Neural cell (in vitro differentiated cells): Measurements from ENCODE around the gene CDK3. TPM values are rescaled to one million over a fixed set of nuclear protein-coding genes. Genes with fewer than 3 reads are reported as not detected.

Experiments used
- H2AFZ ChIP-seq: fragments of 200-600, 300-800 bp; sonication (generic), shearing (Covaris generic); 2 replicates; pipeline ENCODE4 v1.6.0; 2014; ENCODE audit warnings: low read depth, mild to moderate bottlenecking, antibody characterized with exemption, low read length, moderate library complexity
- H3F3A ChIP-seq: fragments of 200-600 bp; shearing (Covaris generic); 2 replicates; pipeline ENCODE4 v1.6.1; 2016; ENCODE audit warnings: mild to moderate bottlenecking, moderate library complexity, mixed read lengths, antibody characterized with exemption, low read length; ENCODE audit not compliant: insufficient read depth, poor library complexity, severe bottlenecking
- H3K27ac ChIP-seq: fragments of 200-600, 300-800 bp; sonication (generic), shearing (Covaris generic); 2 replicates; pipeline ENCODE4 v1.5.1; 2014; ENCODE audit warnings: mild to moderate bottlenecking, low read length, moderate library complexity
- H3K27me3 ChIP-seq: fragments of 300-800, 200-600 bp; sonication (generic), shearing (Covaris generic); 2 replicates; pipeline ENCODE4 v1.6.0; 2014; ENCODE audit warnings: mild to moderate bottlenecking, low read depth, low read length, moderate library complexity; ENCODE audit not compliant: insufficient read depth
- H3K36me3 ChIP-seq: fragments of 300-800, 200-600 bp; sonication (generic), shearing (Covaris generic); 2 replicates; pipeline ENCODE4 v1.5.1; 2014; ENCODE audit warnings: mild to moderate bottlenecking, antibody characterized with exemption, low read length, moderate library complexity; ENCODE audit not compliant: insufficient read depth
- H3K4me2 ChIP-seq: fragments of 300-800, 200-600 bp; sonication (generic), shearing (Covaris generic); 2 replicates; pipeline ENCODE4 v1.6.0; 2014; ENCODE audit warnings: mild to moderate bottlenecking, low read length
- H3K4me3 ChIP-seq: fragments of 300-800, 200-600 bp; sonication (generic), shearing (Covaris generic); 2 replicates; pipeline ENCODE4 v1.5.1; 2014; ENCODE audit warnings: mild to moderate bottlenecking, low read length, moderate library complexity
- H3K79me2 ChIP-seq: fragments of 200-600 bp; shearing (Covaris generic); replicated peaks from 2 replicates; pipeline ENCODE4 v1.6.0; 2014; ENCODE audit warnings: mild to moderate bottlenecking, low read length, moderate library complexity; ENCODE audit not compliant: insufficient read depth
- H3K9ac ChIP-seq: fragments of 300-800, 200-600 bp; sonication (generic), shearing (Covaris generic); 2 replicates; pipeline ENCODE4 v1.6.1; 2016; ENCODE audit warnings: mild to moderate bottlenecking, low read length, mixed read lengths
- H3K9me2 ChIP-seq: fragments of 200-600 bp; shearing (Covaris generic); 2 replicates; pipeline ENCODE4 v1.6.1; 2016; ENCODE audit warnings: mild to moderate bottlenecking, low read length, mixed read lengths; ENCODE audit not compliant: insufficient read depth
- H3K9me3 ChIP-seq: fragments of 200-600, 300-800 bp; sonication (generic), shearing (Covaris generic); 2 replicates; pipeline ENCODE4 v1.6.1; 2016; ENCODE audit warnings: mild to moderate bottlenecking, mixed run types, low read length, moderate library complexity, mixed read lengths
- H4K20me1 ChIP-seq: fragments of 200-600 bp; shearing (Covaris generic); 2 replicates; pipeline ENCODE4 v1.6.1; 2016; ENCODE audit warnings: mild to moderate bottlenecking, mixed run types; ENCODE audit not compliant: insufficient read depth
- CTCF ChIP-seq: fragments of 450-650 bp; IDR thresholded peaks from 2 replicates; pipeline ENCODE4 v1.5.1; 2014; ENCODE audit warnings: antibody characterized with exemption, mild to moderate bottlenecking, moderate library complexity; ENCODE audit not compliant: poor library complexity, severe bottlenecking
- EP300 ChIP-seq: fragments of 450-650 bp; conservative IDR thresholded peaks from 2 replicates; pipeline ENCODE4 v1.6.1; 2014; ENCODE audit warnings: antibody characterized with exemption, mild to moderate bottlenecking, moderate library complexity; ENCODE audit not compliant: poor library complexity, severe bottlenecking
- EZH2 ChIP-seq: fragments of 200-600, 300-800 bp; shearing (Covaris generic), sonication (generic); IDR thresholded peaks from 2 replicates; pipeline ENCODE4 v1.6.1; 2014; ENCODE audit warnings: antibody characterized with exemption, low read length, borderline replicate concordance, mild to moderate bottlenecking; ENCODE audit not compliant: insufficient read depth, poor library complexity, severe bottlenecking
- MXI1 ChIP-seq: fragments of 450-650 bp; conservative IDR thresholded peaks from 2 replicates; pipeline ENCODE4 v1.6.1; 2014; ENCODE audit warnings: antibody characterized with exemption, mild to moderate bottlenecking; ENCODE audit not compliant: poor library complexity, severe bottlenecking
- POLR2AphosphoS5 ChIP-seq: IDR thresholded peaks from 2 replicates; pipeline ENCODE4 v1.6.1; 2012
- RAD21 ChIP-seq: fragments of 450-650 bp; conservative IDR thresholded peaks from 2 replicates; pipeline ENCODE4 v1.6.1; 2014; ENCODE audit warnings: antibody characterized with exemption, mild to moderate bottlenecking, moderate library complexity
- SMC3 ChIP-seq: fragments of 450-650 bp; conservative IDR thresholded peaks from 2 replicates; pipeline ENCODE4 v1.6.1; 2014; ENCODE audit warnings: antibody characterized with exemption, mild to moderate bottlenecking, moderate library complexity; ENCODE audit not compliant: poor library complexity
- TAF1 ChIP-seq: IDR thresholded peaks from 2 replicates; pipeline ENCODE4 v1.6.1; 2012; ENCODE audit warnings: low read depth
- polyA plus RNA-seq: library from polyadenylated mRNA; depleted of rRNA; stranded (reverse); fragments of >200 nt; gene quantifications from 2 replicates; pipeline ENCODE4 v1.2.3, GENCODE V29; 2014
- TF ChIP-seq, protein P1 (sequence below): IDR thresholded peaks from 2 replicates; pipeline ENCODE4 v1.6.1; 2012; ENCODE audit warnings: borderline replicate concordance

CDK3 gene
- polyA plus RNA-seq, 1 donor from 2014 or later, result 29.2 TPM

- H3K27me3 ChIP-seq, result no peaks in the 10 kb centered on the region
- H3K79me2 ChIP-seq, result no peaks in the 10 kb centered on the region
- H3K9me2 ChIP-seq, result no peaks in the 10 kb centered on the region
- H3F3A ChIP-seq, result no peaks in the 10 kb centered on the region
- no peak overlapping the region for H3K27ac ChIP-seq
- TF ChIP-seq EP300, result no peak
- no peak for TF ChIP-seq MXI1
- no peak for TF ChIP-seq TAF1
- no peak for TF ChIP-seq CTCF
- no peak for TF ChIP-seq POLR2AphosphoS5
- TF ChIP-seq, protein P1, sequence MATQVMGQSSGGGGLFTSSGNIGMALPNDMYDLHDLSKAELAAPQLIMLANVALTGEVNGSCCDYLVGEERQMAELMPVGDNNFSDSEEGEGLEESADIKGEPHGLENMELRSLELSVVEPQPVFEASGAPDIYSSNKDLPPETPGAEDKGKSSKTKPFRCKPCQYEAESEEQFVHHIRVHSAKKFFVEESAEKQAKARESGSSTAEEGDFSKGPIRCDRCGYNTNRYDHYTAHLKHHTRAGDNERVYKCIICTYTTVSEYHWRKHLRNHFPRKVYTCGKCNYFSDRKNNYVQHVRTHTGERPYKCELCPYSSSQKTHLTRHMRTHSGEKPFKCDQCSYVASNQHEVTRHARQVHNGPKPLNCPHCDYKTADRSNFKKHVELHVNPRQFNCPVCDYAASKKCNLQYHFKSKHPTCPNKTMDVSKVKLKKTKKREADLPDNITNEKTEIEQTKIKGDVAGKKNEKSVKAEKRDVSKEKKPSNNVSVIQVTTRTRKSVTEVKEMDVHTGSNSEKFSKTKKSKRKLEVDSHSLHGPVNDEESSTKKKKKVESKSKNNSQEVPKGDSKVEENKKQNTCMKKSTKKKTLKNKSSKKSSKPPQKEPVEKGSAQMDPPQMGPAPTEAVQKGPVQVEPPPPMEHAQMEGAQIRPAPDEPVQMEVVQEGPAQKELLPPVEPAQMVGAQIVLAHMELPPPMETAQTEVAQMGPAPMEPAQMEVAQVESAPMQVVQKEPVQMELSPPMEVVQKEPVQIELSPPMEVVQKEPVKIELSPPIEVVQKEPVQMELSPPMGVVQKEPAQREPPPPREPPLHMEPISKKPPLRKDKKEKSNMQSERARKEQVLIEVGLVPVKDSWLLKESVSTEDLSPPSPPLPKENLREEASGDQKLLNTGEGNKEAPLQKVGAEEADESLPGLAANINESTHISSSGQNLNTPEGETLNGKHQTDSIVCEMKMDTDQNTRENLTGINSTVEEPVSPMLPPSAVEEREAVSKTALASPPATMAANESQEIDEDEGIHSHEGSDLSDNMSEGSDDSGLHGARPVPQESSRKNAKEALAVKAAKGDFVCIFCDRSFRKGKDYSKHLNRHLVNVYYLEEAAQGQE, result no peak
- no peak overlapping the region for H3K4me3 ChIP-seq
- no peak overlapping the region for H2AFZ ChIP-seq
- no peaks in the 10 kb centered on the region for H3K36me3 ChIP-seq
- no peaks in the 10 kb centered on the region for H3K9me3 ChIP-seq
- H3K4me2 ChIP-seq, result no peak overlapping the region
- H4K20me1 ChIP-seq, result no peaks in the 10 kb centered on the region
- H3K9ac ChIP-seq, result no peak overlapping the region
Measured at GRCh38 chr17:75995385-75995925, 5.2 kb upstream of the CDK3 start.

DNA sequence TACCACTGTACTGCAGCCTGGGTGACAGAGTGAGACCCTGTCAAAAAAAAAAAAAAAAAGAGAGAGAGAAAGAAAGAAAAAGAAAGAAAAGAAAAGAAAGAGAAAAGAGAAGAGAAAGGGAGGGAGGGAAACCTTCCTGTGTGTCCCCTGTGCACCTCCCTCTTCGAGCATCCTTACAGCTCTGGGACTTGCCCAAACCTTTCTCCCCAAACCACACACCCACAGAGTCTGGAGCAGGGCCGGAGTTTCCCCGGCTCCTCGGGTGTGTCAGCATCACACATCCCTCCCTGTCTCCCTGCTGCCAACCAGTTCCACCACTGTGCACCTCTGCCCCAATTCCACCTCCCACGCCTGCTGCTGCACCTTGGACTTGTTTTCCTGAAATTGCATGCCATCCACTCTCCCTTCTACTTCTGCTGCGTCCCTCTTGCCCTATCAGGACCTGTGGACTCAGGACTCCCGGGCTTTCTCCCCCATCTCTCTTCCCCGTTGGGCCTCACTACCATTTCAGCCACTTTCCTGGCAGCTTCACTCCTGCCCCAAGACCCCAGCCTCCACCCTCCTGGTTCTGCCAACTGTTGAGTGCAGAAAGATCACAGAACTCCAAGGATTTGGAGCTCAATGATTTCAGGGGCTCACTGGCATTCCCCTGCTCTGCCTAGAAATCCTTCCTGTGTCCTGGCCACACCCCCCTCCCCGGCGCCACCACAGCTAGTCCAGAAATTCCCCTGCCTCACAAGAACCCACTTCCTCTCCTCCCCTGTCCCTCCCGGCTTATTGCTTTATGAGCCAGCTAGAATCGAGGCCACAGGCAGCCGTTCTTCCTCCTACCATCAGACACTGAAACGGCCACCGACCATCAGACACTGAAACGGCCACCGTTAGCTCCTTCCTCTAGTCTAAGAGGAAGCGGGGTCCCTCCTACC, 3.7 kb upstream of the CDK3 start:
- no peaks in the 10 kb centered on the region for H3K79me2 ChIP-seq
- no peak for TF ChIP-seq RAD21
- TF ChIP-seq CTCF, result no peak
- TF ChIP-seq, protein P1, result no peak
- no peak for TF ChIP-seq TAF1
- TF ChIP-seq MXI1, result no peak
- no peak for TF ChIP-seq POLR2AphosphoS5
- TF ChIP-seq EZH2, result no peak
- TF ChIP-seq EP300, result no peak
- no peak for TF ChIP-seq SMC3
- no peak overlapping the region for H3K4me2 ChIP-seq
- no peak overlapping the region for H3K27ac ChIP-seq
- H2AFZ ChIP-seq, result no peak overlapping the region
- no peaks in the 10 kb centered on the region for H3K9me3 ChIP-seq
- H3K36me3 ChIP-seq, result no peaks in the 10 kb centered on the region
- no peaks in the 10 kb centered on the region for H3K9me2 ChIP-seq
- no peaks in the 10 kb centered on the region for H3F3A ChIP-seq
- no peak overlapping the region for H3K9ac ChIP-seq
- no peaks in the 10 kb centered on the region for H4K20me1 ChIP-seq
- H3K4me3 ChIP-seq, result no peak overlapping the region
- H3K27me3 ChIP-seq, result no peaks in the 10 kb centered on the region
